ENCODE measurements around the gene ADGRD1. TPM values are rescaled to one million over a fixed set of nuclear protein-coding genes. Genes with fewer than 3 reads are reported as not detected.

ADGRD1 gene
- total and polyA plus RNA-seq, 2 of the 8 experiments (the other 6 are each of a cell fraction or from before 2014, with no cell fraction given), result 0.36 to 0.48 TPM

DNA sequence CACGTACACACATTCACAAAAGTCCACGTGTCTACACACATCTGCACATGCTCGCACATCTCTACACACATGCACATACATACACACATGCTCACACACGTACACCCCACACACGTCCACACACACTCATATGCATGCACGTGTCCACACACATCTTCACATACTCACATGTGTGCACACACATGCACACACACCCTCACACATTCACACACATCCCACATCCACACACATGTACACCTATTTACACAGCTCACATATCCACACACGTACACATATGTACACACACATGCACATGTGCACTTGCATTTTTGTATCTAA lies 3.6 kb downstream of the ADGRD1 start:
- DNase-seq (ENCODE audit: low read depth in 1 of 2, low spot score in 2 of 2), result no peak
- peaks cover 0 to 3% (median 1%) of the 10 kb centered on the region in 4 experiments; a peak in 1 of 7 replicates for H3K27me3 ChIP-seq (replicated peaks in 1 of 4; ENCODE audit: control insufficient read depth in 3 of 4, extremely low read depth in 1 of 4, insufficient read depth in 3 of 4, low read length in 3 of 4)
- H2BK15ac ChIP-seq (ENCODE audit: low read length), result 0 out of 2 replicates have a peak overlapping the region, but pooled peaks have one; percentile 3
- H3K23me2 ChIP-seq (ENCODE audit: low read depth, low read length), result peaks cover 3% of the 10 kb centered on the region; the same call in 1 of the 2 replicates
- H2BK12ac ChIP-seq (ENCODE audit: low read depth, low read length), result no peak overlapping the region
- no peaks in the 10 kb centered on the region for H3K36me3 ChIP-seq (ENCODE audit: control insufficient read depth in 2 of 4, insufficient read depth in 4 of 4, low read length in 3 of 4)
- peak overlapping the region; percentile 98 for H2AK5ac ChIP-seq (ENCODE audit: low read depth, low read length)
- no peaks in the 10 kb centered on the region for H3K79me1 ChIP-seq (ENCODE audit: low read depth, low read length)
- FAIRE-seq, result no peak
- WGBS, 2 experiments (ENCODE audit: extremely low coverage in 1 of 2, insufficient coverage in 1 of 2, insufficient read length in 1 of 2, insufficient replicate concordance in 2 of 2, low coverage in 1 of 2, low lambda C conversion rate in 2 of 2, missing lambda C conversion rate in 1 of 2), result 76% methylated on average over 7 of the region's 7 CpGs; no CpG with 5 or more reads in 1 of the 2 experiments
- H3K18ac ChIP-seq (ENCODE audit: extremely low read depth, low read length), result no peak overlapping the region
- H3K4me1 ChIP-seq (replicated peaks in 1 of 4; ENCODE audit: control insufficient read depth in 3 of 4, insufficient read depth in 4 of 4, low read length in 3 of 4), result peaks cover 2 to 15% (median 3%) of the 10 kb centered on the region in 4 experiments; a peak in 6 of 7 replicates
- no peak overlapping the region for H3K4me2 ChIP-seq (ENCODE audit: insufficient read depth in 1 of 2, low read depth in 2 of 2, low read length in 2 of 2)
- no peak overlapping the region for H2BK20ac ChIP-seq (ENCODE audit: low read length)
- peak overlapping the region; percentile 29 for H4K91ac ChIP-seq (replicated peaks; ENCODE audit: insufficient read length, low read length)
- no peak overlapping the region for H4K5ac ChIP-seq (ENCODE audit: insufficient read length, low read depth, low read length)
- POLR2A ChIA-PET (ENCODE audit: partially characterized antibody), result no interaction called here
- H4K20me1 ChIP-seq (replicated peaks in 1 of 2; ENCODE audit: control insufficient read depth in 1 of 2, insufficient read depth in 2 of 2, low read length in 2 of 2), result peaks cover 0 to 4% of the 10 kb centered on the region in 2 experiments
- no peak overlapping the region for H3K4me3 ChIP-seq (ENCODE audit: extremely low read depth in 1 of 4, insufficient read depth in 2 of 4, low read depth in 3 of 4, low read length in 4 of 4)
- no peak overlapping the region for H3K9ac ChIP-seq (replicated peaks in 1 of 4; ENCODE audit: extremely low read depth in 1 of 4, low read depth in 3 of 4, low read length in 3 of 4)
- no peak overlapping the region for H3K4ac ChIP-seq (replicated peaks; ENCODE audit: insufficient read length, low read depth, low read length)
- no peak overlapping the region for H2AFZ ChIP-seq (ENCODE audit: low read length)
- no peak overlapping the region for H3K14ac ChIP-seq (ENCODE audit: insufficient read length)
- CTCF ChIA-PET (ENCODE audit: partially characterized antibody), result no interaction called here
- TF ChIP-seq POLR2AphosphoS5 (IDR thresholded peaks at IDR 0.05; ENCODE audit: low read depth, low read length), result no peak
- H2BK5ac ChIP-seq (ENCODE audit: low read depth, low read length), result no peak overlapping the region
- H4K8ac ChIP-seq (ENCODE audit: extremely low read depth, insufficient read depth, low read length), result no peak overlapping the region; the same call in 1 of the 2 replicates
- no peaks in the 10 kb centered on the region for H3K79me2 ChIP-seq (ENCODE audit: control insufficient read depth in 1 of 2, insufficient read depth in 2 of 2, low read length in 2 of 2)
- no peak overlapping the region for H2BK120ac ChIP-seq (replicated peaks; ENCODE audit: low read depth, low read length)
- H3K9me3 ChIP-seq (ENCODE audit: insufficient read depth in 2 of 2, low read depth in 1 of 2, low read length in 1 of 2), result no peaks in the 10 kb centered on the region
- H3K56ac ChIP-seq (replicated peaks; ENCODE audit: insufficient read length, low read depth, low read length), result no peak overlapping the region
- no peak overlapping the region for H3K27ac ChIP-seq (ENCODE audit: low read depth, low read length)
- no peak overlapping the region for H3K23ac ChIP-seq (ENCODE audit: insufficient read length)

Measured in H1 (cell line).